ENCODE results near the gene HUNK.

- TF ChIP-seq GATA3 (IDR thresholded peaks at IDR 0.05; ENCODE audit: low read depth, low read length) (no peak), GATA2 (IDR thresholded peaks at IDR 0.05; ENCODE audit: low read depth, low read length) (no peak)
Measured at GRCh38 chr21:32008714-32009113, 135.9 kb downstream of the HUNK start.

Data from SH-SY5Y (cell line).